Suprapubic skin (tissue), 4 donors: ENCODE results near the gene ADM5. TPM values are rescaled to one million over a fixed set of nuclear protein-coding genes. Genes with fewer than 3 reads are reported as not detected.

Experiments
- DNase-seq, 2 donors: peaks; one replicate each; pipeline ENCODE4 v3.0.0-alpha.2; 2019; ENCODE audit warnings: low spot score in 2 of 2
- H3K27ac ChIP-seq: fragments of 200-600 bp; sonication (generic); one replicate; pipeline ENCODE4 v1.5.1; 2019
- H3K27me3 ChIP-seq: fragments of 200-600 bp; sonication (generic); one replicate; pipeline ENCODE4 v1.5.1; 2019
- H3K36me3 ChIP-seq: fragments of 200-600 bp; sonication (generic); one replicate; pipeline ENCODE4 v1.5.1; 2019
- H3K4me1 ChIP-seq: fragments of 200-600 bp; sonication (generic); one replicate; pipeline ENCODE4 v1.5.1; 2019
- H3K4me3 ChIP-seq: fragments of 200-600 bp; sonication (generic); one replicate; pipeline ENCODE4 v1.5.1; 2019; ENCODE audit warnings: mild to moderate bottlenecking
- H3K9me3 ChIP-seq: fragments of 200-600 bp; sonication (generic); one replicate; pipeline ENCODE4 v1.5.1; 2019
- CTCF ChIP-seq, 2 donors: fragments of 200-600 bp in 1 of 2; fragments of 450-650 bp in 1 of 2; sonication (generic) in 1 of 2; IDR thresholded peaks; one replicate each; pipeline ENCODE4 v1.5.1; 2016 to 2019; ENCODE audit warnings: antibody characterized with exemption in 2 of 2, mild to moderate bottlenecking in 1 of 2, moderate library complexity in 1 of 2
- EP300 ChIP-seq: sonication (generic); formaldehyde crosslinking; IDR thresholded peaks from one replicate; pipeline ENCODE4 v1.6.1; 2017; ENCODE audit warnings: antibody characterized with exemption
- POLR2A ChIP-seq, 2 donors: fragments of 450-650 bp; IDR thresholded peaks; one replicate each; pipeline ENCODE4 v1.6.1; 2017; ENCODE audit warnings: antibody characterized with exemption in 2 of 2, mild to moderate bottlenecking in 2 of 2, moderate library complexity in 2 of 2
- POLR2AphosphoS5 ChIP-seq, 3 donors: sonication (generic); formaldehyde crosslinking; IDR thresholded peaks; one replicate each; pipeline ENCODE4 v1.6.1; 2017; ENCODE audit warnings: antibody characterized with exemption in 3 of 3
- WGBS: methylation state at CpG from one replicate; pipeline ENCODE4 v1.1.5; 2018; 5-methylcytosine and 5-hydroxymethylcytosine counted together
- total RNA-seq, 4 donors: library from RNA; depleted of rRNA; stranded (reverse); fragments of >200 nt; gene quantifications; one replicate each; pipeline ENCODE4 v1.1.0, GENCODE V29; 2016

ADM5 gene
- total RNA-seq, 4 donors from 2014 or later: 1.8 to 7.6 (median 4.1) TPM

GRCh38 chr19:49658566-49659442 lies 30.6 kb upstream of the ADM5 start:
- no peak overlapping the region for H3K4me3 ChIP-seq
- peaks cover 8% of the 10 kb centered on the region for H3K4me1 ChIP-seq
- H3K36me3 ChIP-seq: peaks cover 91% of the 10 kb centered on the region
- no peak overlapping the region for H3K27ac ChIP-seq
- no peak for TF ChIP-seq EP300
- no peak for TF ChIP-seq POLR2A (IDR thresholded peaks at IDR 0.05)
- no peak for TF ChIP-seq CTCF (IDR thresholded peaks at IDR 0.05)
- no peak for TF ChIP-seq POLR2AphosphoS5 (IDR thresholded peaks at IDR 0.05)
- no peaks in the 10 kb centered on the region for H3K9me3 ChIP-seq
- no peaks in the 10 kb centered on the region for H3K27me3 ChIP-seq
- 89% methylated on average over 9 of the region's 12 CpGs for WGBS
- DNase-seq: no peak

- Histone ChIP-seq H3K4me1 (peaks cover 17% of the 10 kb centered on the region), H3K9me3 (no peaks in the 10 kb centered on the region), H3K36me3 (peaks cover 75% of the 10 kb centered on the region), H3K27me3 (no peaks in the 10 kb centered on the region), H3K4me3 (no peak overlapping the region), H3K27ac (no peak overlapping the region)
- WGBS: 76% methylated on average over 11 of the region's 15 CpGs
- no peak for DNase-seq
- no peak for TF ChIP-seq CTCF (IDR thresholded peaks at IDR 0.05)
- TF ChIP-seq POLR2AphosphoS5 (IDR thresholded peaks at IDR 0.05): no peak
- TF ChIP-seq EP300: no peak
- TF ChIP-seq POLR2A (IDR thresholded peaks at IDR 0.05): no peak
Measured at GRCh38 chr19:49660338-49660961, 28.9 kb upstream of the ADM5 start.

GRCh38 chr19:49662011-49662410 lies 27.4 kb upstream of the ADM5 start:
- Histone ChIP-seq H3K36me3 (peaks cover 59% of the 10 kb centered on the region), H3K27me3 (no peaks in the 10 kb centered on the region), H3K9me3 (no peaks in the 10 kb centered on the region), H3K4me1 (peaks cover 27% of the 10 kb centered on the region), H3K27ac (no peak overlapping the region), H3K4me3 (no peak overlapping the region)
- TF ChIP-seq CTCF (IDR thresholded peaks at IDR 0.05): no peak
- TF ChIP-seq EP300: no peak
- TF ChIP-seq POLR2AphosphoS5 (IDR thresholded peaks at IDR 0.05): no peak
- no peak for TF ChIP-seq POLR2A (IDR thresholded peaks at IDR 0.05)
- WGBS: 92% methylated on average over 10 of the region's 16 CpGs
- no peak for DNase-seq

GRCh38 chr19:49663224-49663623 lies 26.2 kb upstream of the ADM5 start:
- no peak overlapping the region for H3K4me3 ChIP-seq
- DNase-seq: no peak
- peaks cover 29% of the 10 kb centered on the region for H3K4me1 ChIP-seq
- peaks cover 47% of the 10 kb centered on the region for H3K36me3 ChIP-seq
- H3K27ac ChIP-seq: no peak overlapping the region
- no peaks in the 10 kb centered on the region for H3K27me3 ChIP-seq
- WGBS: 72% methylated on average over 11 of the region's 12 CpGs
- TF ChIP-seq POLR2A (IDR thresholded peaks at IDR 0.05) (no peak), EP300 (no peak), POLR2AphosphoS5 (IDR thresholded peaks at IDR 0.05) (no peak), CTCF (IDR thresholded peaks at IDR 0.05) (no peak)
- H3K9me3 ChIP-seq: no peaks in the 10 kb centered on the region
